ACHN (cell line): ENCODE results near the gene OASL.

Experiments used
- DNase-seq: peaks from one replicate; pipeline ENCODE4 v3.0.0-alpha.2; 2015
- in situ Hi-C: cut with HindIII; loops from 2 replicates; pipeline ENCODE4 v1.10.0; 2017; ENCODE audit warnings: low sequenced_read_pairs, low pct_ligation_motif_present, low pct_unique_long_range_greater_than_20kb

Gene OASL

DNA sequence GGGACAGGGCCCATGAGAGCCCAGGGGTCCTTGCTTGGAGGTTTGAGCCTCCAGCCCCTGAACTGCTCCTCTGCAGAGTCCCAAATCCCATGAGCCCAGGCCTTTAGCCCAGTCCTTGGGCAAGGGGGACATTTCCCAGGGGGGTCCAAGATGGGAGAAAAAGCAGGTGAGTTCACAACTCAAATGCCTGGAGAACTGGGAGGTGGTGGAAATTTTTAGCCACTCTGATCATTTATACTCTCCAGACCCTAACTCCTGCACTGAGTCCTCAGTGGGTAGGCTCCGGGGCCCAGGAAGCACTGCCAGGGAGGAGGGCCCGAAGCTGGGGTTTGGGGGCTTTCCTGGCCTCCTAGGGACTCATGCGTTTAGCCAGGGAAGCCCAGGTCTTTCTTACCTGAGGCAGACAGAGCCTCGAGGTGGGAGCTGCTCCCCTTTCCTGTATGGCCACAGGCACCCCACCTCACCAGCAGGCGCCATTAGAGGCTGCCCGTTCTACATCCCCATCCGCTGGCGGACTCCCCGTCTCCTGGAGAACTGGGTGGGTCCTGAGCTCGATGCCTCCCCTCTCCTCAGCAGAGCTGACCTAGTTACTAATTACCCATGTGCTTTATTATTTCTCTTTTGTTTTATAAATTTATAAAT, 59.7 kb downstream of the OASL start:
- in situ Hi-C loops = no loop called here
- no peak for DNase-seq

DNA sequence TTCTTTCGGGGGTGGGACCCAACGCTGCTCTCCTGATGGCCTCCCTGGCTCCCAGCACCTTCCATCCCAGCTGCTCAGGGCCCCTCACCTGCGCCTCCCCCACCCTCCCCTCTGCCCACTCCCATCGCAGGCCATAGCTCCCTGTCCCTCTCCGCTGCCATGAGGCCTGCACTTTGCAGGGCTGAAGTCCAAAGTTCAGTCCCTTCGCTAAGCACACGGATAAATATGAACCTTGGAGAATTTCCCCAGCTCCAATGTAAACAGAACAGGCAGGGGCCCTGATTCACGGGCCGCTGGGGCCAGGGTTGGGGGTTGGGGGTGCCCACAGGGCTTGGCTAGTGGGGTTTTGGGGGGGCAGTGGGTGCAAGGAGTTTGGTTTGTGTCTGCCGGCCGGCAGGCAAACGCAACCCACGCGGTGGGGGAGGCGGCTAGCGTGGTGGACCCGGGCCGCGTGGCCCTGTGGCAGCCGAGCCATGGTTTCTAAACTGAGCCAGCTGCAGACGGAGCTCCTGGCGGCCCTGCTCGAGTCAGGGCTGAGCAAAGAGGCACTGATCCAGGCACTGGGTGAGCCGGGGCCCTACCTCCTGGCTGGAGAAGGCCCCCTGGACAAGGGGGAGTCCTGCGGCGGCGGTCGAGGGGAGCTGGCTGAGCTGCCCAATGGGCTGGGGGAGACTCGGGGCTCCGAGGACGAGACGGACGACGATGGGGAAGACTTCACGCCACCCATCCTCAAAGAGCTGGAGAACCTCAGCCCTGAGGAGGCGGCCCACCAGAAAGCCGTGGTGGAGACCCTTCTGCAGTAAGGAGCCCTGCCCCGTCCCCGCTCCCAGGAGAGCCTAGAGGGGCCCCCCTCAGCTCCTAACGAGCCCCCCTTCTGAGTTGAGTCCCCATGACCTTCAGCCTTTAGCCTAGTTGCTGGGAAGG, 60.5 kb downstream of the OASL start, which contains the start of gene HNF1A:
Gene HNF1A (plus strand): TSS at position 248 of the 924 bp plus-strand sequence. CDS start 226 bp downstream, at position 474.
- in situ Hi-C loops = no loop called here
- peak; percentile 39 for DNase-seq

DNA sequence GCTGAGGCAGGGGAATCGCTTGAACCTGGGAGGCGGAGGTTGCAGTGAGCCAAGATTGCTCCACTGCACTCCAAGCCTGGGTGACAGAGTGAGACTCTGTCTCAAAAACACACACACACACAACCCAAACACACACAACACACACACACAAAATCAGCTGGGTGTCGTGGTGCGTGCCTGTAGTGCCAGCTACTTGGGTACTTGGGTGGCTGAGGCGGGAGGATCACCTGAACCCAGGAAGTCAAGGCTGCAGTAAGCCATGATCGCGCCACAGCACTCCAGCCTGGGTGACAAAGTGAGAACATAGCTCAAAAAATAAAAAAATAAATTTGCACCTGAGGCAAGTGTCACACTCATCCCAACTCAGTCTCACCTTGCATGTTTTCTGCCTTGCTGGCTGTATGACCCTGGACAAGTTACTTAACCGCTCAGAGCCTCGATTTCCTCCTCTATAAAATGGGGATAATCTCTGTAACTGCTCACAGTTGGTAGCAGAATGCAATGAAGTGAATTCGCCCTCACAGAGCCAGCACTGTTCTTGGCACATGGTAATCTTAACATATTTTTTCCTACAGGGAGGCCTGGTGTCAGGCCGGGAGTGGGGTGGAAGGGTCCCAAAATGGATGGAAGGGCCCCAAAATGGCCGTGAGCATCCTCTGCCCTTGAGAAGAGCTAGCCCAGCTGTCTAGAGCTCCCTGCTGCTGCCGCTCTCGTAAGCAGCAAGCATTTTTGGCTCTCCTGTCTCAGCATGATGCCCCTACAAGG, 61.3 kb downstream of the OASL start:
- no peak for DNase-seq
- in situ Hi-C loops = no loop called here

DNA sequence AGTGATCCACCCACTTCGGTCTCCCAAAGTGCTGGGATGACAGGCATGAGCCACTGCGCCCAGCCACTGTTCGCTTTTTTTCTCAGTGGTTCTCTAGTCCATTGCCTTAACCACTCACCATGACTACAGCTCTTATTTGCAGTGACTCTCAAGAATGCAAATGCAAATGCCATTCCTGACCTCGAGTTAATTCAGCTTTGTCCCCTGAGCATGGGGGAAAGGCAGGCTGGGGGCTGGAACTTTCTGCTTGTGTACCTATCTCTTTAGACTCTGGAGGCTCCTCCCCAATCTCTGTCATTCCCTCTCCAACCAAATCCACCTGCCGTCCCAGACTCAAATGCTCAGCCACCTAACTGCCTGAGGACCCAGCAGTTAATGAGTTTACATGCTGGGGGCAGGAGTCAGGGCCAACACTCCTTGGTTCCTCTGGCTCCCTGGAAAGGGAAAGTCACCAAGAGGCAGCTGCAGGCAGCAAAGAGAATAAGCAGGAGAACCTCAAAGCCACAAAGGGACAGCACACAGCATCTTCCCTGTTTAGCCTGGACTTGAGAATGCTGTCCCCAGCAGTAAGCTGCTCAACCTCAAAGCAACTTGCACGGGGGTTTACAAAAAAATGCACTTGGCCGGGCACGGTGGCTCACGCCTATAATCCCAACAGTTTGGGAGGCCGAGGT, 66.0 kb downstream of the OASL start:
- in situ Hi-C loops = no loop called here
- DNase-seq = peak; percentile 44

DNA sequence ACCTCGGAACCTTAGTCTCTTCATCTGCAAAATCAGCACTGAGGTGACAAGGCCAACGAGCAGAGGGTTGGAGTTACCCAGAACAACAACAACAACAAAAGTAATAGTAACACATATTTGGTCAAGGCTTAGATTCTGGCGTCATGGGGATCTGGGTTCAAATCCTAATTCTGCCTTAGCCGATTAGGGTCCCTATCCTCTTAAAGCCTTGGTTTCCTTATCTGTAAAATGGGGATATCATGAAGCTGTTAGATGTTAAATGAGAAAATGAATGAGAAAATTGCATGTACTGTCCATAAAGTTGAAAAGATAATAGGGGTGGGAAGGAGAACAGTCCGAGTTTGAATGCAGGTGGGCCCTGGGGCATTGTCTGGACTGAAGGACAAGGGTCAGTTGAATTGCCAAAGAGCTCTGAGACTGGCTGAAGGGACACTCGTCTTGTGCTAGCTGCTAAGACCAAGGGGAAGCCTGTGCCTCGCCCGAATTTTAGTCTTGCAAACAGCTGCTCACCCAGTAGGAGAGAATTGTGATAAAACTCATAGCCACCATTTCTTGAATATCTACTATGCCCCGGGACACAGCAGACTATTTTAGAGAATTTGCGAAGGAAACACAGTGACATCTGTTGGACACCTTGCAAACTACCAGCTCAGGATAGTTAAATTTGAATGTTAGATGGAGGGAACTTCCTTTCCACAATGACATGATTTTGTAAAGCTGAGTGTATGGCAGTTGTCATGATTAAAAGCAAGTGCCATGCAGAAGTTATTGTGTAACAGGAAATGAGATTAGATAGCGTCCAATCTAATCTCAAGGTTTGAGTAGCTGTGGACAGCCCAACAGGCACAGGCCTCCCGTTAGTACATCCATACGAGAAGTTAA, 67.5 kb downstream of the OASL start:
- peak; percentile 79 for DNase-seq
- in situ Hi-C loops = no loop called here

DNA sequence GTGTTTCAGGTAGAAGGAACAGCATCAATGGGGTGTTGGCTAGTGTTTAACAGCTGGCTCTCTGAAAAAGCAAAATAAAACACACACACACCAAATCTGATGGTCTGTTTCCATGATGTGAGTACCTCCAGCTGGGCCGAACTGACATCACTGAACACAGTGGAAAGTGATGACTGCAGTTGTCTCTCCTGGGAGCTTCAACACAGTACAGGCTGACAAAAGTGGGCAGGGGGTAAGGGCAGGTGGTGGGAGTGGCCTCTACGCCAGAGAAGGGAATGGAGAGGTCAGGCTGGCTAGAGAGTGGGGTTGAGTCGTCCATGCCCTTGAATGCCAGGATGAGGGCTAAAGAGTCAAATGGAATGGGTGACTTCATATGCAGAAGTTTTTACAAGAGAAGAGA, 68.7 kb downstream of the OASL start:
- in situ Hi-C loops = no loop called here
- no peak for DNase-seq
